GM18951 (cell line): Measurements from ENCODE around the gene TP53I11.

Experiments
- POLR2A ChIP-seq: IDR thresholded peaks from 4 replicates; pipeline ENCODE4 v1.6.1; 2011; ENCODE audit warnings: mild to moderate bottlenecking; ENCODE audit not compliant: insufficient read length, insufficient read depth; ENCODE audit errors: extremely low read depth
- in situ Hi-C: fragments of 300-500 bp; cut with MboI; formaldehyde crosslinking; loops from one replicate; pipeline ENCODE4 v1.12.0; 2022; ENCODE audit warnings: low sequenced_read_pairs, mixed read lengths, inconsistent platforms; ENCODE audit not compliant: unreplicated experiment

TP53I11 gene, protein sequence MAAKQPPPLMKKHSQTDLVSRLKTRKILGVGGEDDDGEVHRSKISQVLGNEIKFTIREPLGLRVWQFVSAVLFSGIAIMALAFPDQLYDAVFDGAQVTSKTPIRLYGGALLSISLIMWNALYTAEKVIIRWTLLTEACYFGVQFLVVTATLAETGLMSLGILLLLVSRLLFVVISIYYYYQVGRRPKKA

DNA sequence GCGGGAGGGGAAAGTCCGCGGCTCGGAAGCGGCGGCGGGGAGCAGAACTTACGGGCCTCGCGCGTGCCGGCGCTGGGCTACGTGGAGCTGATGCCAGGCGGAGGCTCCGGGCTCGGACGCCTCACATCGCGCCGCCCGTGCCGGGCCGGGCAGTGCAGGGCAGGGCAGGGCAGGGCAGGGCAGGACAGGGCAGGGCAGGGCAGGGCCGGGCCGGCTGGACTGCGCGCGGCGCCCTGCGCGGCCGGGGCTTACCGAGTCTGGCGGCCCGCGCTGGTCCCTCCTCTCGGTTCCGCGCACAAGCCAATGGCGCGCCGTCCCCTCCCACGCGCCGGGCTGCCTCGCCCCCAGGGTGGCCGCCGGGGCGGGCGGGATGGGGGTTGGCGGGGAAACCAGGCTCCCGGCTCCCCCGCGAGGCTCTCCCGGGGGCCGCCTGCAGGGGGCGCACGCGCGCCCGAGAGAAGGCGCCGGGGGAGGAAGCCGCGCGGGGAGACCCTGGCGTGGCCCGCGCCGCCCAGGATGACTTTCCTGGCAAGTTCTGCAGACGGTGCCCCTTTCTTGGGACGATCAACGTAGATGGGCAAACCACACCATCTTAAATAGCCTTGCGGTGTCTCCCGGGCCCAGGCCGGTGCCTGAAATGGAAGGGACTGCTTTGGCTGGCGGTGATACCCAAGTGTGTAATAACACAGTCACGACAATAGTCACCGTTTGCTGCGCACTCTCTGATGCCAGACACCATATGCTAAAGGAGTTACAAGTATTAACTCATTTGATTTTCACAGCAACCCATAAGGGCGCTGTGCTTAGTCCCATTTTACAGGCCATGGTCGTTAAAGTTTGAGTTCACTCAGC, at the start of gene TP53I11:
Gene TP53I11, minus strand, starts transcription at position 259 of the 852 bp plus-strand sequence. CDS start 12,548 bp downstream, outside the sequence.
- in situ Hi-C loops, result no loop called here
- TF ChIP-seq POLR2A, result no peak

DNA sequence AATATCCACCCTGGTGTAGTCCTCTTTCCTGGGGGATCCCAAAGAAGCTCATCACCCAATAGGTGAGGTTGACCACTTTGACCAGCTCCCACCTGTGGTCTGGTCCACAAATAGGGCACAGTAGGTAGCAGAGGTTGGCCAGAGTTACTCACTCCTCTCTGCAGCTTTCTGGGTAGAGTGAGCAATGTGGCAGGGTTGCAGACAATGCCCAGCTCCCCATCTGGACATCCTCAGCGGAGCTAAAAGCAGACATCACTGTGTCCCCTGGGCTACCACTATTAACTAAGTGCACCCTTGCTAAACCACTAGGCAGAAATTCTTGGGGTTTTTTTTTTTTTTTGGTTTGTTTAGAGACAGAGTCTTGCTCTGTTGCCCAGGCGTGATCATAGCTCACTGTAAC, 48.4 kb upstream of the TP53I11 start:
- no peak for TF ChIP-seq POLR2A
- in situ Hi-C loops, result no loop called here

DNA sequence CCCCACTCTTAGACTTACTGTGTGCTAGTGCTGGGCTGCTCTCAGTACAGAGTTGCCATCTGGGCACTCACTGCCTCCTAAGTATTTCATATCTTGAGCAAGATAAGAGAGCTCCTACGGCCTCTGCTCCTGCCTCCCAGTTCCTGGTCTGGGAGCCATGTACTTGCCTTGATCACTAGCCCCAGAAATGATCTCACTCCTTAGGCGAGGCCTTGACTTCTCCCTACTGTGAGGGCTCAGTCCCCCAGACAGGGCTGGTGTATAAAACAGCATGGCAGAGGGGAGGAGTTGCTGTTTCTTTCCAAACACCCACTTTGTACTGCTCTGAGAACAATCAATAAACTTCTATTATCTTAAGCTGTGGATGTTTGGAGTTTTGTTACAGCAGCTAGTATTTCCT, 47.4 kb upstream of the TP53I11 start:
- in situ Hi-C loops, result no loop called here
- no peak for TF ChIP-seq POLR2A

DNA sequence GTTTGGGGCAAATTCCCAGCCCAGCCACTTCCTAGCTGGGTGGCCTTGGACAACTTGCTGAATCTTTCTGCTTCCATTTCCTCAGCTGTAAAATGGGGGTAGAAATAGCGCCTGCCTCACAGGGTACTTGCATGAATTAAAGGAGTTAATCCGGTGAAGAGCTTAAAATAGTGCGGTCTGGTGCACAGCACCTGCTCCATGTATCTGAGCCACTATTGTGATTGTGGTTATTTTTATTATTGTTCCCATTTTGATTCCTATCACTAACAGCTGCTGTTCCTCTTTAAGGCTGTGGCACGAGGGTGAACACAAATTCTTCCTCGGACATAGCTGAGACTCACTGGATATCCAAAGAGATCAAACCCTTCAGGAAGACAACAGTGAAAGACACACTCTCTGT, 46.9 kb upstream of the TP53I11 start:
- in situ Hi-C loops, result no loop called here
- TF ChIP-seq POLR2A, result no peak

DNA sequence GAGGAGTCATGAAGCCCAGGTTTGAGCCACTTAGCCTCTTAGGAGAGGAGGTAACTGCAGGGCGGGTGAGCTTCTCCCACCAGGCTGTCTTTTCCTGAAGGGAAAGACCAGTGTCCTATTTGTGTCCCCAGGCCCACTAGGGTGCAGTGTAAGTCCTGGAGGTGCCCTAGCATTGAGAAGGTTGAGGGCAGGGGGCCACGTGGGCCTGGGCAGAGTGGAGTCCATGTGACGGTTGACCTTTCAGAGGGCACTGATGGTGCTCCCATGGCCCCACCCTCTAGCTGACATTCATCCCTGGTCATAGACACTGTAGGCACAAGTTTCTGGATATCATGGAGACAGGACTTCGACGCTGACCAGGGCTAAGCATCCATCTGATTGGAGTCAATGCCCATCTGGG, 44.1 kb upstream of the TP53I11 start:
- in situ Hi-C loops, result no loop called here

DNA sequence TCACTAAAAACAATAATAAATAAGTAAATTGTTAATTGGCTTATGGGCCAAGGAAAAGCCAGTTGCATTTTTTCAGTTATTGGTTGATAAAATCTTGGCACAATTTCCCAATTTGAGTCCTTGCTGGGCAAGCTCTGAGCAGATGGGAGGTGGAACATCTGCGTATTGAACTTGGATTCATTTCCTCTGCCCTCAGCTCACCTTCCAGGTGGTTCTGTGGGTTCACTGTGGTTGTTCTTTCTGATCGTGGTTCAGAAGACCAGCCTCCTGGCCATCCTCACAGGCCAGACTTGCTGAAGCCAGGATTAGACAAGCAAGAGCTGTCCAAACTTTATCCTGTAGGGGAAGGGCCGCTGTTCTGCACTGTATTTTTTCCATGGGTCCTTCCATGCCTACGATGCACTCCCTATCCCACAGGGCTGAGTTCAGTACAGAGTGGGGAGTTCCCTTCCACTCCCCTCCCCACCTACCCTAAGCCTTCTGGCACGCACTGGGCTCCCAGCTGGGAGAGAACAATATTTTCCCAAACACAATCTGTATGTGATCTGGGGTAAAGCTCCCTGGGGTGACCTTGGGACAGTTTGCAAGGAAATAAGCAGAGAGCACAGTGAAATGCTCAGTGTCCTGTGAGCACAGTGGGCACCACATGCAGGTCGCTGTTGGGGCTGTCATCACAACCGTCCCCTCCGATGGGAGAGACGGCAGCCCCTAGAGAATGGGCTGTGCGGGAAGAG, 43.5 kb upstream of the TP53I11 start:
- TF ChIP-seq POLR2A, result no peak
- in situ Hi-C loops, result no loop called here

More for the DNA sequence above, 44.1 kb upstream of the TP53I11 start:
- TF ChIP-seq POLR2A, result no peak

DNA sequence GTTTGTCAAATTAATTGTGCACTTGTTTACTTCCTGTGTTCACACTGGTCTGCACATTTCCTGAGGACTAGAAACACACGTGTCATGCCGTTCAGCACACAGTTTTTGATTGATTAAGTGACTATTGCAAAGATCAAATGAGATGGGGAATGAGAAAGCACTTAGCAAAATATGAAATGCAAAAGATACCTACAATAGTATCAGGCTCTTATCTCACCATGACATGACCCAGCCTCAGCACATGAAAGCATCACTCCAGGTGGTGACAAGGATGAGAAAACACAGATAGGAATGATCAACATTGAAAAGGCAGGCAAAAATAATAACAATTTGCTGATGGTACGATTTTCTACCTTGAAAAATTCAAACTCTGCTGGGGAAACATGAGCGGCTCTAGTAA, 42.1 kb upstream of the TP53I11 start:
- no peak for TF ChIP-seq POLR2A

DNA sequence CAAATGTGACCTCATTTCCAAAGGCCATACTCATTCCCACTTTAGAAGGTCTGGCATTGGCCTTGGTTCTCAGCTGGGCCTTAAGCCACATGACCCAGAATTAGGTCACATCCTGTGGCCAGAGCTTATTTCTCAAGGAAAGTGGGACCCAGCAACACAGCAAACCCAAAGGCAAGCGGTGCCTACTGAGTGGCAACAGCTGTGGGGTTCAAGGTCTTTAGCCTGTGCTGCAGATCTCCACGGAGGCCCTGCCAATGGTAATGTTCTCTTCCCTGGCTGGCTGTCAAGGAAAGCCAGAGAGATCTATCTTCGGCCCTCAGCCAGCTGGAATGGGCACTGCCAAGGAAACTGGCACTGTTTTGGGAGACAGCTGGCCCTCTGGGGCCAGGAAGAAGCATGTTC, 41.5 kb upstream of the TP53I11 start:
- no peak for TF ChIP-seq POLR2A
- in situ Hi-C loops, result no loop called here

More for the DNA sequence above, 42.1 kb upstream of the TP53I11 start:
- in situ Hi-C loops, result no loop called here

DNA sequence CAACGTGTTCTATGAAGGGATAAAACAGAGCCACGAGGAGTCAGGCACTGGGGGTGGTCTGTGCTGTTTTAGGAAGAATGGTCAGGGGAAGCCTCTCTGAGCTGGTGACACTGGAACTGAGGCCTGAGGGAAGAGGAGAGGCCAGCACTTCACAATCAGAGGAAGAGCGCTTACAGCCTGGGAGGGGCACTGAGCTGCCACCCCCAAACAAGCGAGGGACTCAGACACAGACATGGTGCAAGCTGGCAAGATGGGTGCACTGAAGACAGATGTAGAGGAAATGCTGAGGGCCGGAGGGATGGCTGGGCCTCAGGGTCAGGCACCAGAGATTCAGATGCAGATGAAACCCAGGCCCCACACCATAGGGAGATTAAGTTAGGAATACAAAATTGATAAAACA, 40.0 kb upstream of the TP53I11 start:
- no peak for TF ChIP-seq POLR2A
- in situ Hi-C loops, result no loop called here

DNA sequence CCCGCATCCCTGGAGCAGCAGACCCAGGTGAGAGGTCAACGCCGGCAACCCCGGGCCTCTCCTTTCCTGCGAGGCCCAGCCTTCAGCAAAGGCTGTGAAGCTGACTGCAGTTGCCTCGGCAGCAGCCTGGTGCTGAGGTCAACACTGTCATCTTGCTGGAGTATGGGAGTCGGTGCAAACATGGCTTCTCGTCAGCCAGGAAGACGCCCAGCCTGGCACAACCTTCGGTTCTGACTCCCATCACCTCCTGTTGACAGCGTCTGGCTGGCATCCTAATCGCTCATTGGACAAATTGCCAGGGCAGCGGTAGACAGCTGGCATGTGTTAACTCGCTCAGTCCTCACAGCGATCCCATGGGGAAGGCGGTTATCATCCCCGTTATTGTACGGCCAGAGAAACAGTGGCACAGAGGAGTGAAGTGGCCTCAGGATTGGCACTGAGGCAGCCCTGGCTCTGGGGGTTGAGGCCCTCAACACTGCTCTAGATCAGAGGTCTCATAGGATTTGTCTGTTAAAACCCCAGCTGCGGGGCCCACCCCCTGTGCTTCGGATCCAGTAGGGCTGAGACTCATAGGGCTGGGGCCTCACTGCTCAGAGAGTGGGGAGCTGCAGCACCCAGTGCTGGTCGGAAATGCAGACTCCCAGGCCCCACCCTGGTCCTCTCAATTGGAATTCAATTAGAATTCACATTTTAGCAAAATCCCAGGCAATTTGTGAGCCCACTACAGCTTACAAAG, 39.3 kb upstream of the TP53I11 start:
- no peak for TF ChIP-seq POLR2A
- in situ Hi-C loops, result no loop called here

DNA sequence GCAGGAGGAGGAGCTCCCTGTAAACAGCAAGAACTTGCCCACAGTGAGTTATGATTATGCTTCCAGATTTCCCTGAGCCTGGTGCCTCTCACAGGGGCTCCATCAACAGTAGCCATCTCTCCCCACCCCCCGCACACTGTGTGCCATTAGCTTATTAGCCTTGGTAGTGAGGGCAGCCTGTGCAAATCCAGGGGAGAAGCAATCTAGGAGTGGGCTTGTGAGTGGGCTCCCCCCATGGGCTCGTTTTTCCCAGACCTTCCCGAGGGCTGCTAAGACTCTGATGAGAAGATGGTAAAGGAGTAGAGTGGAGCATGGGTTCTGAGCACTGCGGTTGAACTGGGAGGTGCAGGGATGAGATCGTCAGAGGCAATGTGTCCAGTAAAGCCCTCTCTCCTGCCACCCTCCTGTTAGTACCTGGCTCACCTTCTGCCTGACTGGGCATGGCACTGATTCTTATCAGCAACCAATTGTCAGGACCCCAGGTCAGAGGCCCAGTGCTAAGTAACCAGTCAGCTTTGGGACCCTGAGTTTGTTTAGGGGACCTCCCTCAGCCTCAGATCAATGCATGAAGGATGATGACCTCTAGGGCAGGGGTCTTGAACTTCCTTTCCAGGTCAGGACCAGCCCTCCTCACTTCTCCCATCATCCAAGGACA, 38.4 kb upstream of the TP53I11 start:
- in situ Hi-C loops, result no loop called here
- no peak for TF ChIP-seq POLR2A

DNA sequence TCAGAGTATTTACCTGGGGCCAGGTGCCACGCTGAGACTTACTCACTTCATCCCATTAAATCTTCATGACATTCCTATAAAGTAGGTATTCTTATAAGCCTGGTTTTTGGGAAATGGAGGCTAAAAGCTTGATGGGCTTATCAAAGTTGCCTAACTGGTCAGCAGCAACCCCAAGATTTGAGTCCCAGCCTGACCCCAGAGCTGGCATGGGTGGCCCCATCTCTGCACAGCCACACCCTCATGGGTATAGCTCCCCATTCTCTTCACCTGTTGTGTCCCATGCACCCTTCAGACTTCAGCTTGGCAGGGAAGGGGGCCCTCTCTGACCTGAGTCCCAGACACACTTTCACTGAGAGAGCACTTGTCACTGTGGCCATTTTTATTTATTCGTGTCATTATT, 37.4 kb upstream of the TP53I11 start:
- TF ChIP-seq POLR2A, result no peak
- in situ Hi-C loops, result no loop called here
